ENCODE results near the gene LAMA3.

GRCh38 chr18:23883277-23883790 lies 194.1 kb downstream of the LAMA3 start:
- TF ChIP-seq, protein P1, sequence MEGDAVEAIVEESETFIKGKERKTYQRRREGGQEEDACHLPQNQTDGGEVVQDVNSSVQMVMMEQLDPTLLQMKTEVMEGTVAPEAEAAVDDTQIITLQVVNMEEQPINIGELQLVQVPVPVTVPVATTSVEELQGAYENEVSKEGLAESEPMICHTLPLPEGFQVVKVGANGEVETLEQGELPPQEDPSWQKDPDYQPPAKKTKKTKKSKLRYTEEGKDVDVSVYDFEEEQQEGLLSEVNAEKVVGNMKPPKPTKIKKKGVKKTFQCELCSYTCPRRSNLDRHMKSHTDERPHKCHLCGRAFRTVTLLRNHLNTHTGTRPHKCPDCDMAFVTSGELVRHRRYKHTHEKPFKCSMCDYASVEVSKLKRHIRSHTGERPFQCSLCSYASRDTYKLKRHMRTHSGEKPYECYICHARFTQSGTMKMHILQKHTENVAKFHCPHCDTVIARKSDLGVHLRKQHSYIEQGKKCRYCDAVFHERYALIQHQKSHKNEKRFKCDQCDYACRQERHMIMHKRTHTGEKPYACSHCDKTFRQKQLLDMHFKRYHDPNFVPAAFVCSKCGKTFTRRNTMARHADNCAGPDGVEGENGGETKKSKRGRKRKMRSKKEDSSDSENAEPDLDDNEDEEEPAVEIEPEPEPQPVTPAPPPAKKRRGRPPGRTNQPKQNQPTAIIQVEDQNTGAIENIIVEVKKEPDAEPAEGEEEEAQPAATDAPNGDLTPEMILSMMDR (IDR thresholded peaks at IDR 0.05), result no peak
- no peak for TF ChIP-seq POLR2A (IDR thresholded peaks at IDR 0.05)
